DOHH2 (cell line): ENCODE measurements around the gene SYNJ2.

Source experiments
- EZH2phosphoT487 ChIP-seq: fragments of 200-600 bp; sonication (generic); IDR thresholded peaks from 2 replicates; pipeline ENCODE4 v1.6.1; 2017; ENCODE audit warnings: borderline replicate concordance, mild to moderate bottlenecking, antibody characterized with exemption, low read length, moderate library complexity, mixed read lengths
- TF ChIP-seq, protein P1 (sequence below): fragments of 200-600 bp; sonication (generic); IDR thresholded peaks from one replicate; pipeline ENCODE4 v1.5.1; 2014; ENCODE audit warnings: antibody characterized with exemption, mild to moderate bottlenecking, low read depth, low read length; ENCODE audit not compliant: poor library complexity, severe bottlenecking

DNA sequence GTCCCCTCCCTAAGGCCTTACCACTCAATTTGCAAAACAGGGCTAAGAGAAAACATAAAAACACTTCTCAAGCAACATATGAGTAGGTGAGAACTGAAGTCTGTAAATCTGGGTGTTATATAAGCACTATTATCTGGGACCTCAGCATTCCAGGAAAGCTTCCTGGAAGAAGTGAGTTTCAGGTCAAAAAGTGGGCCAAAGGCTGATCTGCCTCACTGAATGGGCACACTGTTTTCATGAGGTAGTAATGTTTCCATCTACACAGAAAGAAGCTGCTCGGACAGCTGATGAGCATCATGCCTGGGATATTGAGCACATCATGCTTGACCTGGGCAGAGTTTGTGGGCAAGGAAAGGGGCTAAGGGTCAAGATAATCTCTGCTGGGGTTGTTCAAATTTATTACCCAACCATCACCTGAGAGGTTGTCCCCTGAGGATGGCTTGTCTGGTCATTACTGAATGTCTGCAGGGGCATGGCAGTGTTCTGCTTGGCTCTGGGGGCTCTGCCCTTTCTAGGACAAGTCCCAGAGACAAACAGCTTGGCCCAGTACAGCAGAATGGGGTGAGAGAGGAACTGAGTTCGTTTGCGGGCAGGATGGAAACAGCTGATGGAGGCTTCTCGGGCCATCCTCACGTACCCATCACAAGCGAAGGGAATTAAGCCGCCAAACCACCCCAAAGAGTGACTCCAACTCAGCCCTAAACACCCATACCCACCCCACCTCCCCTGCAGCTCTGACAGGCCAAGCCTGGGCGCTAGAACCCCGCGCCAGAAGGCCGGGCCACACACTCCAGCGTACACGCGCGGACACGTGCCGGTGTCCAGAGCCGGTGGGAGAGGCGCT, 1.2 kb upstream of the SYNJ2 start:
- TF ChIP-seq, protein P1, sequence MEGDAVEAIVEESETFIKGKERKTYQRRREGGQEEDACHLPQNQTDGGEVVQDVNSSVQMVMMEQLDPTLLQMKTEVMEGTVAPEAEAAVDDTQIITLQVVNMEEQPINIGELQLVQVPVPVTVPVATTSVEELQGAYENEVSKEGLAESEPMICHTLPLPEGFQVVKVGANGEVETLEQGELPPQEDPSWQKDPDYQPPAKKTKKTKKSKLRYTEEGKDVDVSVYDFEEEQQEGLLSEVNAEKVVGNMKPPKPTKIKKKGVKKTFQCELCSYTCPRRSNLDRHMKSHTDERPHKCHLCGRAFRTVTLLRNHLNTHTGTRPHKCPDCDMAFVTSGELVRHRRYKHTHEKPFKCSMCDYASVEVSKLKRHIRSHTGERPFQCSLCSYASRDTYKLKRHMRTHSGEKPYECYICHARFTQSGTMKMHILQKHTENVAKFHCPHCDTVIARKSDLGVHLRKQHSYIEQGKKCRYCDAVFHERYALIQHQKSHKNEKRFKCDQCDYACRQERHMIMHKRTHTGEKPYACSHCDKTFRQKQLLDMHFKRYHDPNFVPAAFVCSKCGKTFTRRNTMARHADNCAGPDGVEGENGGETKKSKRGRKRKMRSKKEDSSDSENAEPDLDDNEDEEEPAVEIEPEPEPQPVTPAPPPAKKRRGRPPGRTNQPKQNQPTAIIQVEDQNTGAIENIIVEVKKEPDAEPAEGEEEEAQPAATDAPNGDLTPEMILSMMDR: no peak
- TF ChIP-seq EZH2phosphoT487: no peak
